Stimulated activated naive CD8-positive, alpha-beta T cell treated with anti-CD3 and anti-CD28 coated beads, Interleukin-15, Interleukin-2, amounts not matched to agents 100 U/mL and 50 U/mL, for 24 hours (primary cell): Measurements from ENCODE around the gene EPS8L1.
"Not testable (repeated sequence)": the region's sequence is repeated elsewhere in the genome, so short reads cannot be mapped to it uniquely, and the experiment has no call there.

ENCODE experiments used
- ATAC-seq: fragments of 150-1000 bp; cut with Tn5 transposase; one replicate; pipeline ENCODE4 v1.10.0; 2021
- DNase-seq: peaks from one replicate; pipeline ENCODE4 v3.0.0; 2021

EPS8L1 gene

DNA sequence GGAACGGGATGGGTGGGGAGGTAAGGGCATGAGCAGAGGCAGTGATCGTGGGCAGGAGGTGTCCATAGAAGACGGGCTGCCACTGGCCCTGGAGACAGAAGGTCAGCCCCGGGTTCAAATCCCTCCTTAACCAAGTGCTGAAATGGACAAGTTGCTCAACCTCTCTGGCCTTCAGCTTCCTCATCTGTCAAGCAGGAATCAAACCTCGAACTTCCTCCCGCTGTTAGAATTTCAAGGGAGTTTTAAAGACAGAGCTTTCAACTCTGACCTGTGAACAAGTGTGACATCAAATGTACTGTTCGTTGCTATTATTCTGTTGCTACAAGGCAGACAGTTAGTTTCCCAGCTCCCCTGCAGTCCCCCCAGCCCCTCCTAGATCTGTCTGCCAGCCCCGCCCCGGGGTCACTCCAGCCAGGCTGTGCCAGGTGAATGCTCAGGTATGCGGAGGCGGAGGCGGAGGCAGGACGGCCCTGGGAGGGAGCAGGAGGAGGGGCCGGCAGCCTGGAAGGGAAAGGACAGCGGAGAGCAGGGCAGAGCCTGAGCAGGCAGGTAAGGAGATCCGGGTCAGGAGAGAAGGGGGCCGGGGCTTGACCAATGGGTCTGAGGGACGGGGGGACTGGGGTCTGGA lies at the start of gene EPS8L1:
TSS of gene EPS8L1 (plus strand) at position 499 of the 628 bp plus-strand sequence. CDS start 576 bp downstream, outside the sequence.
- no peak for DNase-seq

DNA sequence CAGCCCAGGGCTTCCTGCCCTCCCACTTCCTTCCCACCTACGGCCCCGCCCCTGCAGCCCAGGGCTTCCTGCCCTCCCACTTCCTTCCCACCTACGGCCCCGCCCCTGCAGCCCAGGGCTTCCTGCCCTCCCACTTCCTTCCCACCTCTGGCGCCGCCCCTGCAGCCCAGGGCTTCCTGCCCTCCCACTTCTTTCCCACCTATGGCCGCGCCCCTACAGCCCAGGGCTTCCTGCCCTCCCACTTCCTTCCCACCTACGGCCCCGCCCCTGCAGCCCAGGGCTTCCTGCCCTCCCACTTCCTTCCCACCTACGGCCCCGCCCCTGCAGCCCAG lies 48.6 kb upstream of the EPS8L1 start:
- not testable (repeated sequence) for DNase-seq, ATAC-seq

More for the DNA sequence above, at the start of gene EPS8L1:
- ATAC-seq, result no peak

DNA sequence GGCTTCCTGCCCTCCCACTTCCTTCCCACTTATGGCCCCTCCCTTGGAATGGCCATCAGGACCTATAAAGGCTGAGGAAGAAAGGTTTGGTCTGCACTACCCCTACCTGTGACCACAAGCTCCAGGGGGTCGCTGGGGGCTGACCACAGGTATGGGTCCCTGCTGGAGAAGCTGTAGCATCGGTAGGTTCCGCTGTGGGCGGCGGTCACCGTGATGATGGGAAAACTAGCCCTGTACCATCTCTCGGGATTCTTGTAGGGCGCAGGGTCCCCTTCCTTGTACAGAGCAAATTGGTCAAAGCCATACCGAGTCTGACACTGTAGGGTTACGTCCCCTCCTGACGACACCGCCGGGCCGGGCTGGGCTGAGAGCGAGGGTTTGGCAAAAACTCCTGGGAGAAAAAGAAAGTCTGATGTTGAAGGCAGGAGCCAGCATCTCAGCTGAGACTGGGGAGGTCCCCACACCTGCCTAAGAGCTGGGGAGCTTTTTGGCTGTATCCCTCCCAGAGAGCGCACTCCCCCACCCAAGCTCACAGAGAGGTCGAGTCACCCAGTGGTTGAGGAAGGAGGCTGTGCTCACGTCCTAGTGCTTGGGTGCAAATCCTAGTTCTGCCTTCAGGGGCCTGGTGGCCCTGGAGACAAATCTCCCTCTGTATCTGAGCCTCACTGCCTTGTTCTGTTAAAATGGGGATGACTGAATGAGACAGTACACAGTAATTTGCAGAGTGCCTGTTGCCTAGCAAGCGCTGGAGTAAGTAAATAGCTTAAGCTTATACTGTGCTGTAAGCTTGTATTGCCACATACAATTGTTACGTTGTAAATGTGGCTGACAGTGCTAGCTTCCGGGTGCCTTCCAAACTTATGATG lies 48.0 kb upstream of the EPS8L1 start:
- ATAC-seq (no peak), DNase-seq (no peak)

DNA sequence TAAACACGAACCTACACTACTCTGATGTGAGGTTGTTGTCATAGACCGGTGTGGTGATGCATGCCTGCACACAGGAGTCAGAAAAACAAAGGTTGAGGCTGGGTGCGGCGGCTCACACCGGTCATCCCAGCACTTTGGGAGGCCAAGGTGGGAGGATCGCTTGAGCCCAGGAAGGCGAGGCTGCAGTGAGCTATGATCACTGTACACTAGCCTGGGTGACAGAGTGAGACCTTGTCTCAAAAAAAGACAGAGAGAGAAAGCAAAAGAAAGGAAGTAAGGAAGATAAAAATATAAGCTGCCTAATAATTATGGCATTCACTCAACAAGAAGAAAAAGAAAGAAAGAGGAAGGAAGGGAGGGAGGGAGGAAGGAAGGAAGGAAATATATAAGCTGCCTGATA lies 46.9 kb upstream of the EPS8L1 start:
- DNase-seq (no peak), ATAC-seq (no peak)

DNA sequence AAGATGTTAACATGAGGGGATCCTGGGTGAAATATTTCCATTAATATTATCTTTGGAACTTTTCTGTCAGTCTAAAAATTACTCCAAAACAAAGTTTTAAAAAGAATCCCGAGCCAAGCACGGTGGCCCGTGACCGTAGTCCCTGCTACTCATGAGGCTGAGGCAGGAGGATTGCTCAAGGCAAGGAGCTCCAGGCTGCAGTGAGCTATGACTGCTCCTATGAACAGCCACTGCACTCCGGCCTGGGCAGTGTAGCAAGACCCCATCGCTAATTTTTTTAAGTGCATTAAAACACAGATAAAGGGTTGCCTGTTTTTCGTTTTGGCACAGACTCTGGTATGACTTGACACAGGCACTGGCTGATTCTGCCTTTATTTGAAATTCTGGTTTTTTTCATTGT lies 44.5 kb upstream of the EPS8L1 start:
- no peak for ATAC-seq
- DNase-seq, result no peak

DNA sequence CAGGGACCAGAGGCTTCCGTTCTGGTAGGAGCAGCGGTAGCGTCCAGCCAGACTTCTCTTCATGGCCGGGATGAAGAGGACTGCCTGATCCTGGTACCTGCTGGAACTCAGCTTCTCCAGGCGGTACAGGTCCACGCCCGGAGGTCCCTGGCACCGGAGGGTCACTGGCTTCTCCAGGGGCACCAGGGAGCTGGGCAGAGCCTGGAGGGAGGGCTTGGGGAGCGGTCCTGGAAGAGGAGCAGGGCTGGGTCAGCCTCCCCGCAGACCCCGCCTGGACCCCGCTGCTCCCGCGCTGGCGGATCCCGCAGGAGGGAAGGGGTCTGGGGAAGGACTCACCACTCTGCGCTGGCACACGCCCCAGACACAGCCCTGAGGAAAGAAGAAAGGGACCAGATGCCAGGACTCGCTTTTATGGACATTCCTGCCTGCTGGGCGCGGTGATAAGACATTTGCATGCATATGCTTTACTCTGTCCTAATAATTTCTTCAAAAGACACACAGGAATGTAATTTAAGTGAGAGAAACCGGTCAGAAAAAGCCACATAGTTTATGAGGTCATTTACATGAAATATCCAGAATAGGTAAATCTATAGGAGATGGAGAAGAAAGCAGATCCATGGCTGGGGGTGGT lies 43.4 kb upstream of the EPS8L1 start:
- DNase-seq, result no peak
- no peak for ATAC-seq

GRCh38 chr19:55032976-55033643 lies 42.6 kb upstream of the EPS8L1 start:
- not testable (repeated sequence) for ATAC-seq, DNase-seq

- ATAC-seq (no peak), DNase-seq (no peak)
Measured at GRCh38 chr19:55034751-55035150, 40.9 kb upstream of the EPS8L1 start.

DNA sequence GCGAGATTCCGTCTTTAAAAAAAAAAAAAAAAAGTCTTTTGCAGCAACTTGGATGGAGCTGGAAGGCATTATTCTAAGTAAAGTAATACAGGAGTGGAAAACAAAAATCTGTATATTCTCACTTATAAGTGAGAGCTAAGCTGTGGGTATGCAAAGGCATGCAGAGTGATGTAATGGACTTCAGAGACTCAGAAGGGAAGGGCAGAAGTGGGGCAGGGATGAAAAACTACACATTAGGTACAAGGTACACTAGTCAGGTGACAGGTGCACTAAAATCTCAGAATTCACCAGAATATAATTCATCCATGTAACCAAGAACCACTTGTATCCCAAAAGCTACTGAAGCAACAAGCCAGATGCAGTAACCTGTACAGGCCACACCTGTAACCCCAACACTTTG lies 39.6 kb upstream of the EPS8L1 start:
- no peak for DNase-seq

DNA sequence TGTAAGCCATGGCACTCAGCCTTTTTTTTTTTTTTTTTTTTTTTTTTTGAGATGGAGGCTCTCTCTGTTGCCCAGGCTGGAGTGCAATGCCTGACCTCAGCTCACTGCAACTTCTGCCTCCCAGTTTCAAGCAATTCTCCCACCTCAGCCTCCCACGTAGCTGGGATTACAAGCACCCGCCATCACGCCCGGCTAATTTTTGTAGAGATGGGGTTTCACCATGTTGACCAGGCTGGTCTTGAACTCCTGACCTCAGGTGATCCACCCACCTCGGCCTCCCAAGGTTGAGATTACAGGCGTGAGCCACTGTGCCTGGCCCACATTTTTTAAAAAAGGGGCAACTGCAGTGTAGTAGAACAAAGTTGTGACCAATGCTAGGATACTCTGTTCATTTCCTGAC lies 38.1 kb upstream of the EPS8L1 start:
- DNase-seq, ATAC-seq: not testable (repeated sequence)

More for the DNA sequence above, 39.6 kb upstream of the EPS8L1 start:
- no peak for ATAC-seq

DNA sequence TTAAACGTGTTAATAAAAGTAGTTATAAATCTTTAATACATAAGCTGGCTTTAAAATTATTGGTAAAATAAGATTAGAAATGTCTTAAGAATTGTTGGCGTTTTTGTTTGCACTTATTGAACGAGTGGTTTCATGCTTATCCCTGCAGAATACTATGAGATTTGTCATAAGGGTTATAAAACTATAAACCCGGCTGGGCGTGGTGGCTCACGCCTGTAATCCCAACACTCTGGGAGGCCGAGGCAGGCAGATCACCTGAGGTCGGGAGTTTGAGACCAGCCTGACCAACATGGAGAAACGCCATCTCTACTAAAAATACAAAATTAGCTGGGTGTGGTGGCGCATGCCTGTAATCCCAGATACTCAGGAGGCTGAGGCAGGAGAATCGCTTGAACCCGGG lies 35.0 kb upstream of the EPS8L1 start:
- not testable (repeated sequence) for ATAC-seq, DNase-seq

DNA sequence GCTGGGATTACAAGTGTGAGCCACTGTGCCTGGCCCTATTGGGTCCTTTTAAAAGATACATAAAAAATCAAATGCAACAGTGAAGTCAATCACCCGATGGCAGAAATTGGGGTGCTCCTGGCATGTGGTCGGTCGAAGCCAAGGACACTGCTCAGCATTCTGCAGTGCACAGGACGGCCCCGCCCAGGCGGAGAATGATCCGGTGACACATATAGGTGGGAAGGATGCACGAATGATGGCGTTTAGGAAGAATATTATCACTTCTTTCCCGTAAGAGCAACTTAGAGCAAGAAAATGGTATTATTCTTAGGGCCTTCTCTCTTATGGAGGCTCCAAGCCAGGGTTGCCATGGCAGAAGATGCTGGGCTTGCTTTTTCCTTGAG lies 34.4 kb upstream of the EPS8L1 start:
- no peak for DNase-seq
- no peak for ATAC-seq

DNA sequence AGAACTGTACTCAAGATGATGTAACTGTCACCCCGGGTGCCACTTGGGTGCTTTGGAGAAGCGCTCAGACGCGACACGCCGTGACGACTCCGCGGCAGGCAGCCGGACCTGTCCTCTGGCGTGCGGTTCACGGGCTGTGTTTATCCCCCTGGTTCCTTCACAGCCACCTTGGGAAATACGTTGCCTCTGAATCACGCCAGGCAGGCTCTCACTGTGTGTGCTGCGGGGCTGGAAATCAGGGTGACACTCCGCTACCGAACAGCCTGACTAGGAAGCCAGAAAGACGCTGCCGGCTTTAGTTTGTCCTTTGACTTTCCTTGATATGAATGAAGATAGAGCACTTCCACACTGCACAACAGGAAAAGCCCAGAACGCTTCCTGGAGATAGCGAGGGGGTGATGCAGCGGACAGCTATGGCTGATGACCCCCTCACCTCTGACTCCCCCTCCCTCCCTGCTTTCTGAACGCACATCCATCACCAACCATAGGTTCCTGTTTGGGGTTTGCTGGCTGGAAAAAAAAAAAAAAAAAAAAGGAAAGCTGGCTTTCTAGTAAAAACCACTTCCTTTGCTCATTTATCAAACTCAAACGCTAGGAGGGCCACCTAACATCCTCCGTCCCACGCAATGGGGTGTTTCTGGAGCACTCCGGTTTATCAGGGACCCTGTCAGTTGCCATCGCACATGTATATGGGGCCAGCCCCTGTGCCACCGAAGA lies 33.9 kb upstream of the EPS8L1 start:
- ATAC-seq, result peak; percentile 76
- peak; percentile 51 for DNase-seq

DNA sequence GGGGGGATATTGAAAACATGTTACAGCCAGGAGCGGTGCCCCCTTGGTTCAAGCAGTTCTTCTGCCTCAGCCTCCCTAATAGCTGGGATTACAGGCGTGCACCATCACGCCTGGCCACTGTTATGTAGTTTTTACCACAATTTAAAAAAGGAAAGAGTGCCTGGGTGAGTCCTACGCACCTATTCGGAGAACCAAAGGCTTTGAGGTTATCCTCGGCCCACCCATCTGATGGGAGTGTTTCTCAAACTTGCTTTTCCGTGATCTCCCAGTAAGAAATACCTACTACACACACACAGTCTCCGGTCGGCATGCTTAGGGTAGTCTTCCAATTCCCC lies 33.4 kb upstream of the EPS8L1 start:
- ATAC-seq, result peak; percentile 31

DNA sequence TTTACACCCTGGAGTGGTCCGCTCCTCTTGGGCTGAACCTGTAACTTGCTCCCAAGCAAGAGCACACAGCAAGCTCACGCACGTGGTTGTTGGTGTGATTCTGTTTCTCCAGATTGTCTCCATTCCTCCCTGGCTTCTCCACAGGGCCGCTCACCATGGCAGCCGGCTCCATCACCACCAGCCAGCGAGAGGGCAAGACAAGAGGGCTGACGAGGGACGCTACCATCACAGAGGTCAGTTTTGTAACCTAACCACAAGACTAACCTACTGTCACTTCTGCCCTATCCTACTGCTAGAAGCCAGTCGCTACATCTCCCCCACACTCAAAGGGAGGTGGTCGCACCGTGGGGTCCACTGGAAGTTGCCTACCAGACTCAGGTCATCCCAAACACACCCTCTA lies 33.0 kb upstream of the EPS8L1 start:
- no peak for DNase-seq
- no peak for ATAC-seq

More for the DNA sequence above, 33.4 kb upstream of the EPS8L1 start:
- DNase-seq, result no peak

GRCh38 chr19:55044286-55044685 lies 31.4 kb upstream of the EPS8L1 start:
- no peak for ATAC-seq
- DNase-seq, result no peak

DNA sequence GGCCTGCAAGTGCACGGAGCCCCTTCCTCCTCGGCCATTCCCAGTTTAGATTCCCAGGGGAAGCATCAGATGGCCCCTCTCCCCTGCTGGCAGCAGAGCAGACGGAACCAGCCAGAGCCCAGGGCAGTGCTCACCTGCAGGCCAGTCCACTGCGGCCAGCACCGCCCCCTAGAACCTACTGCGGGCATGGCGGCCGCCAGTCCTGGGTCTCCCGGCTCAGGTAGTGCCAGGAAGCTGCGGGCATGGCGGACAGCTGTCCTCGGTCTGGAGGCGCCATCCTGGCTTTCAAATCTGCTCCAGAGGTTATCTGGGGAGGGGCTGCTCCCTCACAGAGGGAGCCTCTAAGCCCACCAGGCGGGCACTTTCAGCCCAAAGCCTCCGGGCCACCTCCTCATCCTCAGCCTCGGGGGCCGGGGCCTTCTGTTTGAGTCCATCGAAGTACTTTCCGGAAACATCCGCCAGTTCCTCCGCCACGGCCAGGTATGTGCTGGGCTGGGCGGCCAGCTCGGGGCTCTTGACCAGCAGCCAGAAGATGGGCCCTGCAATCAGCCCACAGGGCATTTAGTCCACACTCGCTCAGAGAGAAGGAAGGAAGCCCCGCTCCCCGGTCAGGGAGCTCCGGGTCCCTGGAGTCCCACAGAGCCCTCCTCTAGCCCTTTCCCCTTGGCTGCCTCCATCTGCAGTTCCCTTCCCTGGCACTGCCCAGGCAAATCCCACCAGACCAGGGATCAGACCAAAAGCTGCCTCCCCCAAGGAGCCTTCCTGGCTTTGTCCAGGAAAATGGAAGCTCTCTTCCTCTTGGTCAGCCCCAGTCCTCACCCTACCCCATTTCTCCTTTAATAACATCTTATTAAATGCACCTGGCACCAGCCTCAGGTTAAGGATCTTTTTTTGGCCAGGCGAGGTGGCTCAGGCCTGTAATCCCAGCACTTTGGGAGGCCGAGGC lies 30.6 kb upstream of the EPS8L1 start:
- DNase-seq, result no peak
- no peak for ATAC-seq

- DNase-seq, result no peak
- no peak for ATAC-seq
Measured at GRCh38 chr19:55046975-55047622, 28.6 kb upstream of the EPS8L1 start.

GRCh38 chr19:55047951-55048350 lies 27.7 kb upstream of the EPS8L1 start:
- ATAC-seq, result no peak
- DNase-seq, result no peak

GRCh38 chr19:55048446-55048845 lies 27.2 kb upstream of the EPS8L1 start:
- DNase-seq, result no peak

More at GRCh38 chr19:55048446-55048845, 27.2 kb upstream of the EPS8L1 start:
- no peak for ATAC-seq
